K562 (cell line): ENCODE measurements around the gene CD320. TPM values are rescaled to one million over a fixed set of nuclear protein-coding genes. Genes with fewer than 3 reads are reported as not detected.

Source experiments
- ATF3 ChIP-seq, 2 experiments: fragments of 450-650 bp in 1 of 2; sonication (generic) in 1 of 2; formaldehyde crosslinking in 1 of 2; IDR thresholded peaks in 1 of 2; conservative IDR thresholded peaks in 1 of 2; 2 replicates each; pipeline versions ENCODE4 v1.6.1 to v1.8.1; 2016 to 2023; ENCODE audit warnings: mild to moderate bottlenecking in 2 of 2, moderate library complexity in 2 of 2, inconsistent platforms in 1 of 2, missing genetic modification reagents in 1 of 2
- CEBPB ChIP-seq: fragments of 450-650 bp; IDR thresholded peaks from 2 replicates; pipeline ENCODE4 v1.6.1; 2016; ENCODE audit warnings: missing genetic modification characterization, missing compliant biosample characterization
- CEBPG ChIP-seq, 3 experiments: fragments of 200-800 bp in 1 of 3; sonication (Bioruptor generic) in 1 of 3; sonication (generic) in 1 of 3; formaldehyde crosslinking in 1 of 3; IDR thresholded peaks in 2 of 3; conservative IDR thresholded peaks in 1 of 3; 2 replicates each; pipeline versions ENCODE4 v1.6.1 to v1.8.0; 2016 to 2022; ENCODE audit warnings: missing compliant biosample characterization in 2 of 3, missing genetic modification characterization in 2 of 3, mild to moderate bottlenecking in 1 of 3, missing genetic modification reagents in 1 of 3
- GATAD2A ChIP-seq: fragments of 450-650 bp; IDR thresholded peaks from 2 replicates; pipeline ENCODE4 v1.6.1; 2017
- ID3 ChIP-seq, 2 experiments: fragments of 250-450 bp in 1 of 2; fragments of 450-650 bp in 1 of 2; sonication (Bioruptor Pico) in 1 of 2; IDR thresholded peaks; 2 replicates each; pipeline versions ENCODE4 v1.6.1 to v1.8.0; 2016 to 2021; ENCODE audit warnings: mild to moderate bottlenecking in 2 of 2, moderate library complexity in 2 of 2, missing compliant biosample characterization in 1 of 2, missing genetic modification characterization in 1 of 2
- JUND ChIP-seq, 2 experiments: IDR thresholded peaks; 2 replicates in 1 of 2; 3 replicates in 1 of 2; pipeline ENCODE4 v1.6.1; 2011; ENCODE audit warnings: borderline replicate concordance in 2 of 2, low read depth in 2 of 2, low read length in 2 of 2, improper control_type of control experiment in 1 of 2, missing biosample characterization in 1 of 2, missing genetic modification characterization in 1 of 2, missing genetic modification reagents in 1 of 2
- RB1 ChIP-seq: fragments of 450-650 bp; IDR thresholded peaks from 2 replicates; pipeline ENCODE4 v1.6.1; 2017; ENCODE audit warnings: low read depth, mild to moderate bottlenecking
- RBFOX2 ChIP-seq: fragments of 200-400 bp; formaldehyde crosslinking; IDR thresholded peaks from 2 replicates; pipeline ENCODE4 v1.6.1; 2017; ENCODE audit warnings: low read depth, mild to moderate bottlenecking, low read length, moderate library complexity
- SMARCB1 ChIP-seq: IDR thresholded peaks from 2 replicates; pipeline ENCODE4 v1.6.1; 2011; ENCODE audit warnings: improper control_type of control experiment, low read depth; ENCODE audit not compliant: insufficient read length
- TEAD2 ChIP-seq: fragments of 450-650 bp; IDR thresholded peaks from 2 replicates; pipeline ENCODE4 v1.6.1; 2016; ENCODE audit warnings: missing genetic modification characterization, control low read depth, missing compliant biosample characterization
- ZBTB2 ChIP-seq: fragments of 450-650 bp; IDR thresholded peaks from 2 replicates; pipeline ENCODE4 v1.6.1; 2016; ENCODE audit warnings: antibody characterized with exemption
- ZBTB9 ChIP-seq: fragments of 450-650 bp; formaldehyde crosslinking; IDR thresholded peaks from 2 replicates; pipeline ENCODE4 v1.4.0; 2020; ENCODE audit warnings: mild to moderate bottlenecking, moderate library complexity
- ZNF444 ChIP-seq: fragments of 250-450 bp; sonication (Bioruptor Pico); IDR thresholded peaks from 2 replicates; pipeline ENCODE4 v1.4.0; 2020; ENCODE audit warnings: mild to moderate bottlenecking, moderate library complexity
- ZNF449 ChIP-seq: fragments of 250-450 bp; sonication (Bioruptor Pico); IDR thresholded peaks from 2 replicates; pipeline ENCODE4 v1.8.0; 2022; ENCODE audit warnings: moderate library complexity, mild to moderate bottlenecking, inconsistent platforms
- ZNF644 ChIP-seq: fragments of 200-800 bp; sonication (Bioruptor generic); IDR thresholded peaks from 2 replicates; pipeline ENCODE4 v1.6.1; 2016; ENCODE audit warnings: low read depth, missing genetic modification characterization, missing compliant biosample characterization
- polyA plus RNA-seq, 8 experiments: library from polyadenylated mRNA; depleted of rRNA in 4 of 8; stranded (reverse) in 5 of 8; unstranded in 3 of 8; fragments of >200 nt; fragmentation: Nextera tagmentation in 2 of 8; fragmentation: Illumina TruSeq in 1 of 8; extraction: Ambion mirVana in 2 of 8; extraction: Trizol in 1 of 8; gene quantifications; 2 replicates each; pipeline versions ENCODE4 v1.2.1 to v1.2.3, GENCODE V29; 2011 to 2014; ENCODE audit warnings: inconsistent platforms in 1 of 8, missing spikeins in 1 of 8
- total RNA-seq, 7 experiments: library from RNA; depleted of rRNA in 6 of 7; stranded (reverse); fragments of >200 nt in 6 of 7; fragmentation: Illumina TruSeq in 2 of 7; extraction: Trizol in 2 of 7; gene quantifications; 2 replicates each; pipeline versions ENCODE4 v1.2.1 to v1.2.3, GENCODE V29; 2011 to 2021; ENCODE audit warnings: low replicate concordance in 1 of 7
- TF ChIP-seq, protein P1 (sequence below), 3 experiments: IDR thresholded peaks in 2 of 3; conservative IDR thresholded peaks in 1 of 3; 2 replicates each; pipeline ENCODE4 v1.5.1; 2011 to 2012; ENCODE audit warnings: low read length in 3 of 3, mild to moderate bottlenecking in 3 of 3, control low read depth in 2 of 3, improper control_type of control experiment in 1 of 3, inconsistent platforms in 1 of 3, low read depth in 1 of 3, mixed read lengths in 1 of 3, moderate library complexity in 1 of 3; ENCODE audit not compliant: insufficient read depth in 2 of 3

CD320 gene
- total and polyA plus RNA-seq, 9 of the 15 experiments (the other 6 are each of a cell fraction or from before 2014, with no cell fraction given): 0.45 to 94.5 (median 34.4) TPM

- TF ChIP-seq ZNF449 (CRISPR knock-in tag) (no peak), ZNF444 (no peak), RB1 (no peak), ZBTB9 (CRISPR knock-in tag) (no peak), ZNF644 (tag) (no peak), CEBPB (tag) (peak; percentile 55; the same call in 1 of the 2 replicates), ATF3 (IDR thresholded peaks at IDR 0.05) (peak; percentile 78), ATF3 (CRISPR knock-in tag; conservative IDR thresholded peaks at IDR 0.05) (no peak), ZBTB2 (no peak), RBFOX2 (no peak), CEBPG (CRISPR knock-in tag; IDR thresholded peaks at IDR 0.05) (peak; percentile 62; the same call in 1 of the 2 replicates), CEBPG (tag; conservative IDR thresholded peaks at IDR 0.05 in 1 of 2, IDR thresholded peaks at IDR 0.05 in 1 of 2) (peak in 1 of 2 experiments; percentile 63; a peak in 2 of 4 replicates), SMARCB1 (no peak), GATAD2A (no peak), TEAD2 (tag) (no peak), JUND (IDR thresholded peaks at IDR 0.05; ENCODE audit: borderline replicate concordance, low read depth, low read length) (0 out of 2 replicates have a peak, but pooled peaks have one; percentile 14), JUND (tag; IDR thresholded peaks at IDR 0.05; ENCODE audit: borderline replicate concordance, low read depth, low read length) (no peak), ID3 (CRISPR knock-in tag; IDR thresholded peaks at IDR 0.05) (no peak), ID3 (tag; IDR thresholded peaks at IDR 0.05) (0 out of 2 replicates have a peak, but pooled peaks have one; percentile 27)
- TF ChIP-seq, protein P1, sequence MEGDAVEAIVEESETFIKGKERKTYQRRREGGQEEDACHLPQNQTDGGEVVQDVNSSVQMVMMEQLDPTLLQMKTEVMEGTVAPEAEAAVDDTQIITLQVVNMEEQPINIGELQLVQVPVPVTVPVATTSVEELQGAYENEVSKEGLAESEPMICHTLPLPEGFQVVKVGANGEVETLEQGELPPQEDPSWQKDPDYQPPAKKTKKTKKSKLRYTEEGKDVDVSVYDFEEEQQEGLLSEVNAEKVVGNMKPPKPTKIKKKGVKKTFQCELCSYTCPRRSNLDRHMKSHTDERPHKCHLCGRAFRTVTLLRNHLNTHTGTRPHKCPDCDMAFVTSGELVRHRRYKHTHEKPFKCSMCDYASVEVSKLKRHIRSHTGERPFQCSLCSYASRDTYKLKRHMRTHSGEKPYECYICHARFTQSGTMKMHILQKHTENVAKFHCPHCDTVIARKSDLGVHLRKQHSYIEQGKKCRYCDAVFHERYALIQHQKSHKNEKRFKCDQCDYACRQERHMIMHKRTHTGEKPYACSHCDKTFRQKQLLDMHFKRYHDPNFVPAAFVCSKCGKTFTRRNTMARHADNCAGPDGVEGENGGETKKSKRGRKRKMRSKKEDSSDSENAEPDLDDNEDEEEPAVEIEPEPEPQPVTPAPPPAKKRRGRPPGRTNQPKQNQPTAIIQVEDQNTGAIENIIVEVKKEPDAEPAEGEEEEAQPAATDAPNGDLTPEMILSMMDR (IDR thresholded peaks at IDR 0.05 in 2 of 3, conservative IDR thresholded peaks at IDR 0.05 in 1 of 3; ENCODE audit: insufficient read depth in 2 of 3, low read depth in 1 of 3, low read length in 3 of 3): peak; percentile 5 to 31 (median 24); a peak in 1 of 6 replicates
Observed at GRCh38 chr19:8340341-8341096, 32.4 kb upstream of the CD320 start (continued).
